ENCODE results near the gene TLX3. TPM values are rescaled to one million over a fixed set of nuclear protein-coding genes. Genes with fewer than 3 reads are reported as not detected.

TLX3 gene
- total RNA-seq (2022; extraction: Qiagen RNA extraction): not detected in 5 replicates

GRCh38 chr5:171308453-171309275, at the start of gene TLX3:
TSS of gene TLX3 (plus strand) at chr5:171309248. CDS start at chr5:171309366, 118 bp downstream.

Other genes starting within 250 kb of the TLX3 start
- 3,212 to 5,008 TPM (median 3,438 TPM) in 5 replicates for gene NPM1, start 78.6 kb downstream of the TLX3 start, total RNA-seq (2022; extraction: Qiagen RNA extraction)
- 2.5 to 4.8 TPM (median 4.2 TPM) in 5 replicates for gene FGF18, start 110.4 kb downstream of the TLX3 start, total RNA-seq (2022; extraction: Qiagen RNA extraction)

Data from A549 treated with dexamethasone at 1 μM for 4 hours (cell line).